Measurements from ENCODE around the gene OR52E4. TPM values are rescaled to one million over a fixed set of nuclear protein-coding genes. Genes with fewer than 3 reads are reported as not detected.

The OR52E4 gene
- polyA plus RNA-seq, 1 donor (not counting 4 experiments of a cell fraction or from before 2014, with no cell fraction given): not detected

- dilution Hi-C loops (cut with MboI; ENCODE audit: extremely low pct_ligation_motif_present, low sequenced_read_pairs): no loop called here
- FAIRE-seq: no peak
- no peaks in the 10 kb centered on the region for H3K79me2 ChIP-seq (ENCODE audit: control insufficient read depth, insufficient read depth, low read length)
These were observed 43.4 kb downstream of the OR52E4 start for GRCh38 chr11:5923794-5924193.

GRCh38 chr11:5928271-5928670 lies 47.8 kb downstream of the OR52E4 start:
- no peak for DNase-seq (ENCODE audit: low read depth, low spot score)
- dilution Hi-C loops (cut with MboI; ENCODE audit: extremely low pct_ligation_motif_present, low sequenced_read_pairs): no loop called here
- Histone ChIP-seq H2AFZ (ENCODE audit: control insufficient read depth, low read length) (no peak overlapping the region), H3K4me2 (ENCODE audit: control insufficient read depth, extremely low read depth, insufficient read depth, low read depth, low read length) (no peak overlapping the region), H3K27ac (ENCODE audit: control insufficient read depth, insufficient read depth, low read length) (no peak overlapping the region), H3K27me3 (ENCODE audit: control insufficient read depth, extremely low read depth, insufficient read depth, low read length) (no peaks in the 10 kb centered on the region), H3K79me2 (ENCODE audit: control insufficient read depth, insufficient read depth, low read length) (no peaks in the 10 kb centered on the region), H3K4me1 (ENCODE audit: control insufficient read depth, extremely low read depth, insufficient read depth, low read length) (peaks cover 5% of the 10 kb centered on the region), H3K4me3 (ENCODE audit: control insufficient read depth in 2 of 3, extremely low read depth in 1 of 3, insufficient read depth in 2 of 3, low read depth in 1 of 3, low read length in 3 of 3) (no peak overlapping the region), H3K9me1 (ENCODE audit: control insufficient read depth, extremely low read depth, insufficient read depth, low read length) (no peaks in the 10 kb centered on the region), H3K36me3 (ENCODE audit: control insufficient read depth in 2 of 2, extremely low read depth in 1 of 2, insufficient read depth in 2 of 2, low read length in 2 of 2) (no peaks in the 10 kb centered on the region), H4K20me1 (ENCODE audit: control insufficient read depth, extremely low read depth, insufficient read depth, low read length) (no peaks in the 10 kb centered on the region), H3K9me3 (ENCODE audit: control insufficient read depth, low read depth, low read length) (peaks cover 2% of the 10 kb centered on the region), H3K9ac (ENCODE audit: control insufficient read depth, extremely low read depth, insufficient read depth, low read length) (no peak overlapping the region)
- TF ChIP-seq EZH2 (IDR thresholded peaks at IDR 0.05; ENCODE audit: low read length) (no peak), CTCF (optimal IDR thresholded peaks at IDR 0.05 in 1 of 3, IDR thresholded peaks at IDR 0.05 in 1 of 3, conservative IDR thresholded peaks at IDR 0.05 in 1 of 3; ENCODE audit: extremely low read depth in 1 of 3, insufficient read depth in 2 of 3, low read length in 3 of 3) (no peak)
- no peak for FAIRE-seq

More at GRCh38 chr11:5923794-5924193, 43.4 kb downstream of the OR52E4 start:
- Histone ChIP-seq H3K27ac (ENCODE audit: control insufficient read depth, insufficient read depth, low read length) (peak overlapping the region; percentile 73), H3K4me3 (ENCODE audit: control insufficient read depth in 2 of 3, extremely low read depth in 1 of 3, insufficient read depth in 2 of 3, low read depth in 1 of 3, low read length in 3 of 3) (no peak overlapping the region), H3K9me3 (ENCODE audit: control insufficient read depth, low read depth, low read length) (no peaks in the 10 kb centered on the region), H3K9ac (ENCODE audit: control insufficient read depth, extremely low read depth, insufficient read depth, low read length) (peak overlapping the region; percentile 15), H3K4me2 (ENCODE audit: control insufficient read depth, extremely low read depth, insufficient read depth, low read depth, low read length) (no peak overlapping the region), H4K20me1 (ENCODE audit: control insufficient read depth, extremely low read depth, insufficient read depth, low read length) (no peaks in the 10 kb centered on the region), H2AFZ (ENCODE audit: control insufficient read depth, low read length) (no peak overlapping the region), H3K9me1 (ENCODE audit: control insufficient read depth, extremely low read depth, insufficient read depth, low read length) (no peaks in the 10 kb centered on the region), H3K4me1 (ENCODE audit: control insufficient read depth, extremely low read depth, insufficient read depth, low read length) (peaks cover 12% of the 10 kb centered on the region), H3K36me3 (ENCODE audit: control insufficient read depth in 2 of 2, extremely low read depth in 1 of 2, insufficient read depth in 2 of 2, low read length in 2 of 2) (no peaks in the 10 kb centered on the region), H3K27me3 (ENCODE audit: control insufficient read depth, extremely low read depth, insufficient read depth, low read length) (no peaks in the 10 kb centered on the region)
- no peak for DNase-seq (ENCODE audit: low read depth, low spot score)
- TF ChIP-seq EZH2 (IDR thresholded peaks at IDR 0.05; ENCODE audit: low read length) (no peak), CTCF (optimal IDR thresholded peaks at IDR 0.05 in 1 of 3, IDR thresholded peaks at IDR 0.05 in 1 of 3, conservative IDR thresholded peaks at IDR 0.05 in 1 of 3; ENCODE audit: extremely low read depth in 1 of 3, insufficient read depth in 2 of 3, low read length in 3 of 3) (no peak)

Measured in keratinocyte (primary cell).